HCT116 (cell line): Measurements from ENCODE around the gene MTHFSD. TPM values are rescaled to one million over a fixed set of nuclear protein-coding genes. Genes with fewer than 3 reads are reported as not detected.

Source experiments
- ATAC-seq: fragments of 200-7000 bp; cut with Tn5 transposase; 2 replicates; pipeline ENCODE4 v1.9.1; 2020; ENCODE audit warnings: mild to moderate bottlenecking, moderate library complexity
- BruUV-seq: library from RNA; stranded (reverse); fragments of 400-500 nt; replicated peaks from 2 replicates; lab custom pipeline; 2021; lab: Mats Ljungman, UMichigan
- CTCF ChIA-PET: fragments of 300-600 bp; sonication (Branson Sonifier 250); formaldehyde crosslinking; loops from one replicate; lab custom pipeline; 2021; ENCODE audit warnings: antibody characterized with exemption; lab: Charles Lee
- POLR2A ChIA-PET: fragments of 300-600, 350-600 bp; sonication (Branson Sonifier 250); formaldehyde crosslinking; loops from one replicate; lab custom pipeline; 2021; ENCODE audit warnings: antibody characterized with exemption; lab: Charles Lee
- RAD21 ChIA-PET, 2 experiments: fragments of 300-600 bp; sonication (Branson Sonifier 250); formaldehyde crosslinking; loops; one replicate each; lab custom pipeline; 2023; ENCODE audit warnings: low total read pairs in 2 of 2; ENCODE audit not compliant: uncharacterized antibody in 2 of 2, unreplicated experiment in 2 of 2, low non-redundant PET in 1 of 2; lab: Charles Lee
- DNase-seq: peaks from one replicate; pipeline ENCODE4 v3.0.0-alpha.2; 2010; ENCODE audit warnings: low read depth, low spot score
- H2AFZ ChIP-seq: fragments of 200-600 bp; shearing (Covaris generic), sonication (generic); 2 replicates; pipeline ENCODE4 v1.6.1; 2017; ENCODE audit warnings: low read depth, mixed run types, mixed read lengths, antibody characterized with exemption, low read length; ENCODE audit not compliant: poor library complexity, severe bottlenecking
- H3K27ac ChIP-seq: 2 replicates; pipeline ENCODE4 v1.5.1; 2012; ENCODE audit warnings: low read depth, low read length
- H3K27me3 ChIP-seq: fragments of 200-600 bp; sonication (generic); 2 replicates; pipeline ENCODE4 v1.6.1; 2016; ENCODE audit warnings: mixed run types, low read length, mixed read lengths; ENCODE audit not compliant: insufficient read depth
- H3K36me3 ChIP-seq, 2 experiments: fragments of 200-500 bp in 1 of 2; fragments of 200-600 bp in 1 of 2; sonication (Bioruptor generic) in 1 of 2; sonication (generic) in 1 of 2; 2 replicates each; pipeline versions ENCODE4 v1.5.1 to v1.6.1; 2014 to 2016; ENCODE audit warnings: low read length in 2 of 2, inconsistent platforms in 1 of 2, mixed read lengths in 1 of 2, mixed run types in 1 of 2; ENCODE audit not compliant: insufficient read depth in 2 of 2, control insufficient read depth in 1 of 2
- H3K4me1 ChIP-seq, 2 experiments: fragments of 200-600 bp in 1 of 2; sonication (generic) in 1 of 2; 2 replicates each; pipeline versions ENCODE4 v1.5.1 to v1.6.1; 2012 to 2017; ENCODE audit warnings: low read length in 2 of 2, inconsistent platforms in 1 of 2, mild to moderate bottlenecking in 1 of 2, mixed read lengths in 1 of 2, mixed run types in 1 of 2, moderate library complexity in 1 of 2; ENCODE audit not compliant: insufficient read depth in 2 of 2, control insufficient read depth in 1 of 2
- H3K4me2 ChIP-seq: fragments of 200-600 bp; sonication (generic); 2 replicates; pipeline ENCODE4 v1.6.1; 2017; ENCODE audit warnings: mixed run types, low read length, mixed read lengths
- H3K4me3 ChIP-seq, 2 experiments: fragments of 200-600 bp in 1 of 2; sonication (generic) in 1 of 2; replicated peaks in 1 of 2; 2 replicates each; pipeline ENCODE4 v1.5.1; 2011 to 2016; ENCODE audit warnings: low read length in 2 of 2, control low read depth in 1 of 2, low read depth in 1 of 2, mild to moderate bottlenecking in 1 of 2, mixed read lengths in 1 of 2, mixed run types in 1 of 2
- H3K79me2 ChIP-seq: fragments of 200-600 bp; sonication (generic); 2 replicates; pipeline ENCODE4 v1.6.1; 2017; ENCODE audit warnings: mild to moderate bottlenecking, mixed run types, low read length, moderate library complexity, mixed read lengths; ENCODE audit not compliant: insufficient read depth
- H3K9ac ChIP-seq: fragments of 200-600 bp; sonication (generic); 2 replicates; pipeline ENCODE4 v1.6.1; 2016; ENCODE audit warnings: low read length, mixed read lengths
- H3K9me2 ChIP-seq: fragments of 200-600 bp; sonication (generic), shearing (Covaris generic); 2 replicates; pipeline ENCODE4 v1.6.1; 2017; ENCODE audit warnings: mixed run types, mild to moderate bottlenecking, moderate library complexity; ENCODE audit not compliant: insufficient read depth
- H3K9me3 ChIP-seq, 2 experiments: fragments of 200-500 bp in 1 of 2; fragments of 200-600 bp in 1 of 2; sonication (Bioruptor generic) in 1 of 2; sonication (generic) in 1 of 2; 2 replicates each; pipeline ENCODE4 v1.6.1; 2014 to 2017; ENCODE audit warnings: low read length in 2 of 2, mixed read lengths in 2 of 2, inconsistent platforms in 1 of 2, low read depth in 1 of 2, mild to moderate bottlenecking in 1 of 2, mixed run types in 1 of 2, moderate library complexity in 1 of 2; ENCODE audit not compliant: control insufficient read depth in 1 of 2, insufficient read depth in 1 of 2
- H4K20me1 ChIP-seq: fragments of 200-600 bp; sonication (generic), shearing (Covaris generic); 2 replicates; pipeline ENCODE4 v1.6.1; 2017; ENCODE audit warnings: mixed run types, mild to moderate bottlenecking, moderate library complexity; ENCODE audit not compliant: insufficient read depth
- CBX3 ChIP-seq: IDR thresholded peaks from 2 replicates; pipeline ENCODE4 v1.6.1; 2012; ENCODE audit warnings: low read depth
- CTCF ChIP-seq, 3 experiments: fragments of 200-600 bp in 1 of 3; sonication (generic) in 1 of 3; IDR thresholded peaks in 2 of 3; conservative IDR thresholded peaks in 1 of 3; 2 replicates each; pipeline ENCODE4 v1.5.1; 2012 to 2017; ENCODE audit warnings: low read depth in 2 of 3, low read length in 2 of 3, antibody characterized with exemption in 1 of 3, borderline replicate concordance in 1 of 3, control low read depth in 1 of 3, mild to moderate bottlenecking in 1 of 3, mixed read lengths in 1 of 3, mixed run types in 1 of 3, moderate library complexity in 1 of 3; ENCODE audit not compliant: insufficient read depth in 1 of 3
- EGR1 ChIP-seq: IDR thresholded peaks from 2 replicates; pipeline ENCODE4 v1.6.1; 2012; ENCODE audit warnings: low read depth
- ELF1 ChIP-seq: IDR thresholded peaks from 2 replicates; pipeline ENCODE4 v1.6.1; 2012; ENCODE audit warnings: low read depth, borderline replicate concordance
- EZH2 ChIP-seq: fragments of 200-600 bp; sonication (generic); IDR thresholded peaks from 2 replicates; pipeline ENCODE4 v1.6.1; 2017; ENCODE audit warnings: antibody characterized with exemption, mixed run types
- EZH2phosphoT487 ChIP-seq: fragments of 200-600 bp; IDR thresholded peaks from 2 replicates; pipeline ENCODE4 v1.6.1; 2018; ENCODE audit warnings: antibody characterized with exemption, borderline replicate concordance
- FOSL1 ChIP-seq: IDR thresholded peaks from 2 replicates; pipeline ENCODE4 v1.6.1; 2012; ENCODE audit warnings: low read depth
- JUND ChIP-seq: IDR thresholded peaks from 2 replicates; pipeline ENCODE4 v1.6.1; 2012
- POLR2A ChIP-seq: IDR thresholded peaks from 2 replicates; pipeline ENCODE4 v1.7.0; 2011; ENCODE audit warnings: borderline replicate concordance; ENCODE audit not compliant: insufficient read depth, insufficient read length; ENCODE audit errors: extremely low read depth
- POLR2AphosphoS5 ChIP-seq: IDR thresholded peaks from 2 replicates; pipeline ENCODE4 v1.6.1; 2011; ENCODE audit warnings: mild to moderate bottlenecking, low read depth, low read length, moderate library complexity
- RAD21 ChIP-seq: IDR thresholded peaks from 2 replicates; pipeline ENCODE4 v1.6.1; 2012; ENCODE audit warnings: low read depth, mild to moderate bottlenecking
- REST ChIP-seq: IDR thresholded peaks from 2 replicates; pipeline ENCODE4 v1.6.1; 2012; ENCODE audit warnings: low read depth
- SIN3A ChIP-seq: IDR thresholded peaks from 2 replicates; pipeline ENCODE4 v1.6.1; 2012; ENCODE audit warnings: low read depth
- SP1 ChIP-seq: IDR thresholded peaks from 2 replicates; pipeline ENCODE4 v1.6.1; 2012; ENCODE audit warnings: low read depth
- SRF ChIP-seq: IDR thresholded peaks from 2 replicates; pipeline ENCODE4 v1.6.1; 2012; ENCODE audit warnings: low read depth
- TCF7L2 ChIP-seq: IDR thresholded peaks from 2 replicates; pipeline ENCODE4 v1.7.0; 2011; ENCODE audit warnings: borderline replicate concordance, inconsistent platforms; ENCODE audit not compliant: insufficient read depth, insufficient read length; ENCODE audit errors: extremely low read depth
- YY1 ChIP-seq: IDR thresholded peaks from 2 replicates; pipeline ENCODE4 v1.6.1; 2011; ENCODE audit warnings: low read length, low read depth, moderate library complexity, mild to moderate bottlenecking; ENCODE audit not compliant: insufficient replicate concordance; ENCODE audit errors: extremely low read depth
- ZNF274 ChIP-seq: fragments of 200-500 bp; sonication (Bioruptor generic); IDR thresholded peaks from 2 replicates; pipeline ENCODE4 v1.6.1; 2014; ENCODE audit warnings: mild to moderate bottlenecking, low read depth, low read length, inconsistent platforms
- intact Hi-C: fragments of 100-400 bp; cut with micrococcal nuclease; formaldehyde crosslinking; loops from 2 replicates; pipeline ENCODE4 v1.10.0; 2022
- total RNA-seq: library from RNA; stranded (reverse); gene quantifications from one replicate; pipeline ENCODE4 v1.2.1, GENCODE V29; 2021; ENCODE audit not compliant: unreplicated experiment
- TF ChIP-seq, protein P1 (sequence below): IDR thresholded peaks from 2 replicates; pipeline ENCODE4 v1.6.1; 2011; ENCODE audit warnings: mild to moderate bottlenecking, low read length, moderate library complexity; ENCODE audit not compliant: insufficient replicate concordance; ENCODE audit errors: extremely low read depth
- TF ChIP-seq, protein P2 (sequence below): IDR thresholded peaks from 2 replicates; pipeline ENCODE4 v1.6.1; 2012

MTHFSD gene
- total RNA-seq, 1 experiment from 2014 or later, result 33.1 TPM

DNA sequence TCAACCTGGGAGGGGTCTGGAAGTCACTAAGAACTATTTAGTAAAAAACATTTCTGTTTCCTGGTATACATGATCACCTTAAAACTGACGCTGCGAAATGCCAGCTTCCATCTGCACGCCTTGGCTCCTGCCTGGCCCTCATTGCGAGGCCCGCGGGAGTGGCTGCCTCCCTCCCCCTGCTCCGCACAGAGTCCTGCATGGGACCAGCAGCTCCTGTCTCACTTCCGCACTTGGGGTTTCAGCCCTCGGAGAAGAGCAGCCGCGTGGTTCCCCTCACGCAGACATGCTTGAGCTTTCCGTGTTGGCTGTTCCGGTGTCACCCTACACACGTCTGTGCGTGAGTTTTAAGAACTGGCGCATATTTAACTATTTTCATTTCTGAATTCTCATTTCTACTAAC, 18.4 kb downstream of the MTHFSD start:
- RAD21 ChIA-PET, result no interaction called here
- H3K9me3 ChIP-seq, result no peaks in the 10 kb centered on the region
- H3K4me3 ChIP-seq, result no peak overlapping the region
- POLR2A ChIA-PET, result no interaction called here
- no peak overlapping the region for H3K9ac ChIP-seq
- no peaks in the 10 kb centered on the region for H3K9me2 ChIP-seq
- no TSS peak for BruUV-seq
- no peaks in the 10 kb centered on the region for H4K20me1 ChIP-seq
- DNase-seq (no peak), ATAC-seq (no peak)
- H2AFZ ChIP-seq, result no peak overlapping the region
- CTCF ChIA-PET, result no interaction called here
- intact Hi-C loops, result no loop called here
- H3K36me3 ChIP-seq, result peaks cover 22 to 30% of the 10 kb centered on the region in 2 experiments
- H3K4me2 ChIP-seq, result no peak overlapping the region
- no peaks in the 10 kb centered on the region for H3K4me1 ChIP-seq
- TF ChIP-seq, protein P1, sequence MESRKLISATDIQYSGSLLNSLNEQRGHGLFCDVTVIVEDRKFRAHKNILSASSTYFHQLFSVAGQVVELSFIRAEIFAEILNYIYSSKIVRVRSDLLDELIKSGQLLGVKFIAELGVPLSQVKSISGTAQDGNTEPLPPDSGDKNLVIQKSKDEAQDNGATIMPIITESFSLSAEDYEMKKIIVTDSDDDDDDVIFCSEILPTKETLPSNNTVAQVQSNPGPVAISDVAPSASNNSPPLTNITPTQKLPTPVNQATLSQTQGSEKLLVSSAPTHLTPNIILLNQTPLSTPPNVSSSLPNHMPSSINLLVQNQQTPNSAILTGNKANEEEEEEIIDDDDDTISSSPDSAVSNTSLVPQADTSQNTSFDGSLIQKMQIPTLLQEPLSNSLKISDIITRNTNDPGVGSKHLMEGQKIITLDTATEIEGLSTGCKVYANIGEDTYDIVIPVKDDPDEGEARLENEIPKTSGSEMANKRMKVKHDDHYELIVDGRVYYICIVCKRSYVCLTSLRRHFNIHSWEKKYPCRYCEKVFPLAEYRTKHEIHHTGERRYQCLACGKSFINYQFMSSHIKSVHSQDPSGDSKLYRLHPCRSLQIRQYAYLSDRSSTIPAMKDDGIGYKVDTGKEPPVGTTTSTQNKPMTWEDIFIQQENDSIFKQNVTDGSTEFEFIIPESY, result no peak
- TF ChIP-seq ELF1 (no peak), POLR2AphosphoS5 (no peak), SP1 (no peak), RAD21 (no peak), JUND (no peak), CBX3 (no peak), TCF7L2 (no peak), REST (no peak), ZNF274 (no peak), FOSL1 (no peak), CTCF (IDR thresholded peaks at IDR 0.05 in 2 of 3, conservative IDR thresholded peaks at IDR 0.05 in 1 of 3; ENCODE audit: borderline replicate concordance in 1 of 3, insufficient read depth in 1 of 3, low read depth in 2 of 3, low read length in 2 of 3) (no peak), SRF (no peak), EZH2phosphoT487 (no peak), SIN3A (no peak), POLR2A (no peak), EZH2 (no peak), EGR1 (no peak), YY1 (no peak)
- TF ChIP-seq, protein P2, sequence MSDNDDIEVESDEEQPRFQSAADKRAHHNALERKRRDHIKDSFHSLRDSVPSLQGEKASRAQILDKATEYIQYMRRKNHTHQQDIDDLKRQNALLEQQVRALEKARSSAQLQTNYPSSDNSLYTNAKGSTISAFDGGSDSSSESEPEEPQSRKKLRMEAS, result no peak
- TF ChIP-seq, all 23 proteins: peak for 0
- Histone ChIP-seq H3K27me3 (no peaks in the 10 kb centered on the region), H3K27ac (no peak overlapping the region), H3K79me2 (no peaks in the 10 kb centered on the region)
